ENCODE data around the gene SRRM2.

- TF ChIP-seq CTCF (IDR thresholded peaks at IDR 0.05) (no peak), POLR2A (IDR thresholded peaks at IDR 0.05) (no peak)
Observed at GRCh38 chr16:2738615-2739014, 13.8 kb upstream of the SRRM2 start.

All from transverse colon (tissue), 3 donors.